ENCODE data around the gene RAB3C.
"Not testable (repeated sequence)": the region's sequence is repeated elsewhere in the genome, so short reads cannot be mapped to it uniquely, and the experiment has no call there.

RAB3C gene

DNA sequence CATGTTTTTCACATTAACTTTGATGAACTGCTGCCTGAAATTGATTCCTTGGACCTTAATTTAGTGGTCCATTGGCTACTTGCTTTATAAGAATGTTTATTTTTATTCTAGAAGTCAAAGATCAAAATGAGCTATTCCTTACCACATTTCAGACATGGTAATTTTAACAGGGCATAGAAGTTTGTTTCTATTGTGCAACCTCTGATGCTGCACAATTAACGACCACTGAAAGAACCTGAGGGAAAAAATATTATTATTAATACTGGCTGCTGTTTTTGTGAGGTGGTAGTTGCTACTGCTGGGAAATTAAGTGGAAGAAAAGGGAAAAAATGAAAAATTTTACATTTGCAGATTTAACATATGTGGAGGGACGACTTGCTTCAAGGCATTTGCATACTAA lies 37.9 kb upstream of the RAB3C start:
- no peak overlapping the region for H3K4me3 ChIP-seq (IDR thresholded peaks at IDR 0.05; ENCODE audit: insufficient read depth, low read depth, low read length)
- H3K9ac ChIP-seq: no peak overlapping the region
- no peaks in the 10 kb centered on the region for H3K4me1 ChIP-seq (ENCODE audit: low read depth, poor library complexity, severe bottlenecking)
- no peaks in the 10 kb centered on the region for H3K36me3 ChIP-seq (ENCODE audit: insufficient read depth)
- no peak for TF ChIP-seq CTCF (conservative IDR thresholded peaks at IDR 0.05; ENCODE audit: low read depth, low read length)
- no peaks in the 10 kb centered on the region for H3K79me2 ChIP-seq (ENCODE audit: insufficient read depth, low read depth)
- no peak overlapping the region for H3K27ac ChIP-seq
- no peaks in the 10 kb centered on the region for H4K20me1 ChIP-seq (ENCODE audit: insufficient read depth)
- H3K4me2 ChIP-seq: no peak overlapping the region
- H3K27me3 ChIP-seq (ENCODE audit: insufficient read depth, low read depth): no peaks in the 10 kb centered on the region
- no peak overlapping the region for H2AFZ ChIP-seq (ENCODE audit: low read depth)

DNA sequence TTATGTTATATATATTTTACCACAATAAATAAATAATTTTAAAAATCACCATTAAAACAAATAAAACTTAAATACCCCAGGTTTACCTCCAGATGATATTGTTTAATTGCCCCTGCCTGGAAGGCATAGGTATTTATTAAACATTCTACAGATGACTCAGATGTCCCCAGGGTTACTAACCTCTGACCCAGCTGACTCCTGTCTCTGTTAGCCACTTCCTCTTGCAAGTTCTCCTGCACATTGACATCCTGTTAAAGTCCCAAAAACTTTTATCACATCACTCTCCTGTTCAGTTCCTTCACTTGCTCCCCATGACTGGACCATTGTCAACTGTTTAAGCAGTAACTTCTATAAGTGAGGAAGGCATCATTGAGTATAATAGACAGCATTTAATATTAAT lies 37.0 kb upstream of the RAB3C start:
- H3K4me3 ChIP-seq (IDR thresholded peaks at IDR 0.05; ENCODE audit: insufficient read depth, low read depth, low read length): no peak overlapping the region

GRCh38 chr5:58548068-58548467 lies 34.8 kb upstream of the RAB3C start:
- H2AFZ ChIP-seq (ENCODE audit: low read depth): no peak overlapping the region
- no peak overlapping the region for H3K4me2 ChIP-seq
- no peaks in the 10 kb centered on the region for H3K36me3 ChIP-seq (ENCODE audit: insufficient read depth)
- no peaks in the 10 kb centered on the region for H3K79me2 ChIP-seq (ENCODE audit: insufficient read depth, low read depth)
- no peaks in the 10 kb centered on the region; the same call in 1 of the 2 replicates for H4K20me1 ChIP-seq (ENCODE audit: insufficient read depth)
- no peak for TF ChIP-seq CTCF (conservative IDR thresholded peaks at IDR 0.05; ENCODE audit: low read depth, low read length)
- H3K27me3 ChIP-seq (ENCODE audit: insufficient read depth, low read depth): no peaks in the 10 kb centered on the region
- H3K9ac ChIP-seq: no peak overlapping the region
- no peaks in the 10 kb centered on the region for H3K4me1 ChIP-seq (ENCODE audit: low read depth, poor library complexity, severe bottlenecking)
- H3K4me3 ChIP-seq (IDR thresholded peaks at IDR 0.05; ENCODE audit: insufficient read depth, low read depth, low read length): no peak overlapping the region
- no peak overlapping the region for H3K27ac ChIP-seq

More for the DNA sequence above, 37.0 kb upstream of the RAB3C start:
- no peak overlapping the region for H3K27ac ChIP-seq
- no peaks in the 10 kb centered on the region for H3K4me1 ChIP-seq (ENCODE audit: low read depth, poor library complexity, severe bottlenecking)
- no peaks in the 10 kb centered on the region for H3K36me3 ChIP-seq (ENCODE audit: insufficient read depth)
- H3K27me3 ChIP-seq (ENCODE audit: insufficient read depth, low read depth): no peaks in the 10 kb centered on the region
- no peak overlapping the region for H3K4me2 ChIP-seq
- TF ChIP-seq CTCF (conservative IDR thresholded peaks at IDR 0.05; ENCODE audit: low read depth, low read length): no peak
- no peaks in the 10 kb centered on the region for H4K20me1 ChIP-seq (ENCODE audit: insufficient read depth)
- no peak overlapping the region for H2AFZ ChIP-seq (ENCODE audit: low read depth)
- H3K79me2 ChIP-seq (ENCODE audit: insufficient read depth, low read depth): no peaks in the 10 kb centered on the region
- no peak overlapping the region for H3K9ac ChIP-seq

- Histone ChIP-seq H2AFZ (ENCODE audit: low read depth) (no peak overlapping the region), H3K79me2 (ENCODE audit: insufficient read depth, low read depth) (no peaks in the 10 kb centered on the region), H3K4me1 (ENCODE audit: low read depth, poor library complexity, severe bottlenecking) (no peaks in the 10 kb centered on the region), H3K36me3 (ENCODE audit: insufficient read depth) (no peaks in the 10 kb centered on the region), H3K27ac (no peak overlapping the region), H3K27me3 (ENCODE audit: insufficient read depth, low read depth) (no peaks in the 10 kb centered on the region), H4K20me1 (ENCODE audit: insufficient read depth) (no peaks in the 10 kb centered on the region; the same call in 1 of the 2 replicates), H3K4me3 (IDR thresholded peaks at IDR 0.05; ENCODE audit: insufficient read depth, low read depth, low read length) (no peak overlapping the region), H3K4me2 (no peak overlapping the region), H3K9ac (no peak overlapping the region)
- TF ChIP-seq CTCF (conservative IDR thresholded peaks at IDR 0.05; ENCODE audit: low read depth, low read length): no peak
These were observed 31.4 kb upstream of the RAB3C start for GRCh38 chr5:58551492-58551891.

- H3K27me3 ChIP-seq (ENCODE audit: insufficient read depth, low read depth); H3K9ac ChIP-seq; H4K20me1 ChIP-seq (ENCODE audit: insufficient read depth); H3K4me2 ChIP-seq; H3K79me2 ChIP-seq (ENCODE audit: insufficient read depth, low read depth); H3K36me3 ChIP-seq (ENCODE audit: insufficient read depth); H2AFZ ChIP-seq (ENCODE audit: low read depth); H3K4me3 ChIP-seq (IDR thresholded peaks at IDR 0.05; ENCODE audit: insufficient read depth, low read depth, low read length); H3K27ac ChIP-seq; H3K4me1 ChIP-seq (ENCODE audit: low read depth, poor library complexity, severe bottlenecking): not testable (repeated sequence)
These were observed 25.1 kb upstream of the RAB3C start for GRCh38 chr5:58557665-58558338.

DNA sequence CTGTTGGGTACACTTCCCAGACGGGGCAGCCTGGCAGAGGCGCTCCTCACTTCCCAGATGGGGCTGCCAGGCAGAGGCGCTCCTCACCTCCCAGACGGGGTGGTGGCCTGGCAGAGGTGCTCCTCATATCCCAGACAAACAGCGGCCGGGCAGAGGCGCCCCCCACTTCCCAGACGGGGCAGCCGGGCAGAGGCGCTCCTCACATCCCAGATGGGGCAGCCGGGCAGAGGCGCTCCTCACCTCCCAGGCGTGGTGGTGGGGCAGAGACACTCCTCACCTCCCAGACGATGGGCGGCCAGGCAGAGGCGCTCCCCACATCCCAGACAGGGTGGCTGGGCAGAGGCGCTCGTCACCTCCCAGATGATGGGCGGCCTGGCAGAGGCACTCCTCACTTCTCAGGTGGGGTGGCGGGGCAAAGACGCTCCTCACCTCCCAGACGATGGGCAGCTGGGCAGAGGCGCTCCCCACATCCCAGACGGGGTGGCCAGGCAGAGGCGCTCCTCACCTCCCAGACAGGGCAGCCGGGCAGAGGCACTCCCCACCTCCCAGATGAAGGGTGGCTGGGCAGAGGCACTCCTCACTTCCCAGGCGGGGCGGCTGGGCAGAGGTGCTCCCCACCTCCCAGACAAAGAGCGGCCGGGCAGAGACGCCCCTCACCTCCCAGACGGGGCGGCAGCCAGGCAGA lies 19.7 kb upstream of the RAB3C start:
- H3K4me2 ChIP-seq; H3K36me3 ChIP-seq (ENCODE audit: insufficient read depth); H3K27ac ChIP-seq; H3K4me1 ChIP-seq (ENCODE audit: low read depth, poor library complexity, severe bottlenecking); H3K4me3 ChIP-seq (IDR thresholded peaks at IDR 0.05; ENCODE audit: insufficient read depth, low read depth, low read length); H3K79me2 ChIP-seq (ENCODE audit: insufficient read depth, low read depth); H3K9ac ChIP-seq; H2AFZ ChIP-seq (ENCODE audit: low read depth); H4K20me1 ChIP-seq (ENCODE audit: insufficient read depth); H3K27me3 ChIP-seq (ENCODE audit: insufficient read depth, low read depth): not testable (repeated sequence)
